ENCODE measurements around the gene FAM151A.

Gene FAM151A

DNA sequence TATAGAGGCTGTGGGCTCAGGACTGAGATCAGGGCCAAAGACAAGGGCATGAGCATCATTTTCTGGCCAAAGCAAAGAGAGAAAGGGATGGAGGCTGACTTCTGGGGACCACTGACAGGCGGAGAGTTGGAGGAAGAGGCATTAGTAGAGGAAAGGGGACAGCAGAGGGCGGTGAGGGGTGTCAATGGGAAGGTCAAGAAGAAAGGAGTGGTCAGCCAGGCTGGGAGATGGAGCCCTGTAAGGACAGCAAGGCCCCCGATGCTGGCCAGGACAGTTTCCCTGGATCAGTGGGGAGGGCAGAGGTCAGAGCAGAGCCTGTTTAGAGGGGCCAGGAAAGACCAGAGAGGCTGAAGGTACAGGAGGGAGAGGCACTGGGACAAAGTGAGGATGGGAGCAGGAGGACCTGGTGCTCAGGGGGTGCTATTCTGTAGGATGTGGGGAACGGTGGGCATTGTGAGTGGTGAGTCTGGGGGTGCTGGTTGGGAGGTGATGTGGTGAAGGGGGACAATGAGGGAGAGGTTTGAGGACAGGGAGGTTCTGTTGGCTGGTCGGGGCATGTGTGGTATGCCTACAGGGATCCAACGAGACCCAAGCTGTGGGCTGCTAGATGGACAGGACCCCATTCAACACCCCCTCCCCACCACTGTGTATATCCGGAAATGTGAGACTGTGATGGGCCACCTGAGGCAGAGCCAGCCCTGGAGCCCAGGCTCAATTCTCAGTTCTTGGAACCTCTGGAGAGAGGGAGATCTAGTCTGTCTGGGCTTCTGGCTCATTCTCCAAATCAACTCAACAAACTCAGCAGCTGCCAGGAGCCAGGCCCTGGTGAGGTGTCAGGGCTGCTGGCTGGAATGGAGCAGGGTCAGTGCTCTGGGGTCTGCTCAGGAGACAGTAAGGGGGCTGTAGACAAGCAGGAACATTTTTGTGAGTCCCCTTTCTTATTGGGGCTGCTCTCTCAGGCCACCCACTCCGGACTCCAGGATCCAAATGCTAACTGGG is 1.4 kb upstream of the FAM151A start:
- Histone ChIP-seq H2AFZ (ENCODE audit: low read depth, low read length) (no peak overlapping the region), H4K8ac (ENCODE audit: low read length) (no peak overlapping the region), H3K9ac (ENCODE audit: low read length) (no peak overlapping the region), H3K27ac (ENCODE audit: low read length, poor library complexity, severe bottlenecking) (no peak overlapping the region), H2AK5ac (ENCODE audit: low read length, severe bottlenecking) (no peak overlapping the region), H3K79me1 (replicated peaks; ENCODE audit: low read length, poor library complexity, severe bottlenecking) (no peaks in the 10 kb centered on the region), H3K9me3 (ENCODE audit: control insufficient read depth, low read length) (no peaks in the 10 kb centered on the region), H2BK120ac (ENCODE audit: low read depth, low read length) (no peak overlapping the region), H3K4me1 (ENCODE audit: control insufficient read depth, insufficient read depth, low read depth, low read length) (peaks cover 7% of the 10 kb centered on the region), H3K14ac (ENCODE audit: low read length in 2 of 2) (no peak overlapping the region), H2BK5ac (ENCODE audit: low read depth, low read length, poor library complexity, severe bottlenecking) (no peak overlapping the region), H3K23ac (ENCODE audit: low read length in 2 of 2) (no peak overlapping the region), H2BK15ac (ENCODE audit: low read depth, poor library complexity, severe bottlenecking) (no peak overlapping the region), H3K4me2 (ENCODE audit: low read length, poor library complexity, severe bottlenecking) (no peak overlapping the region), H2BK12ac (ENCODE audit: low read length in 2 of 2) (no peak overlapping the region), H3K4ac (ENCODE audit: low read depth in 1 of 2, low read length in 2 of 2) (no peak overlapping the region), H3K18ac (ENCODE audit: low read depth in 1 of 2, low read length in 2 of 2) (no peak overlapping the region), H3K36me3 (ENCODE audit: control insufficient read depth in 1 of 2, insufficient read depth in 2 of 2, low read depth in 1 of 2, low read length in 2 of 2) (no peaks in the 10 kb centered on the region), H3K27me3 (ENCODE audit: control insufficient read depth in 1 of 2, insufficient read depth in 1 of 2, low read length in 2 of 2) (peaks cover 19 to 24% of the 10 kb centered on the region in 2 experiments), H4K91ac (ENCODE audit: low read length) (no peak overlapping the region), H3K4me3 (ENCODE audit: insufficient read depth in 1 of 2, low read depth in 1 of 2, low read length in 2 of 2) (no peak overlapping the region)
- no peak for DNase-seq
- 64% methylated on average over 4 of the region's 8 CpGs for WGBS

DNA sequence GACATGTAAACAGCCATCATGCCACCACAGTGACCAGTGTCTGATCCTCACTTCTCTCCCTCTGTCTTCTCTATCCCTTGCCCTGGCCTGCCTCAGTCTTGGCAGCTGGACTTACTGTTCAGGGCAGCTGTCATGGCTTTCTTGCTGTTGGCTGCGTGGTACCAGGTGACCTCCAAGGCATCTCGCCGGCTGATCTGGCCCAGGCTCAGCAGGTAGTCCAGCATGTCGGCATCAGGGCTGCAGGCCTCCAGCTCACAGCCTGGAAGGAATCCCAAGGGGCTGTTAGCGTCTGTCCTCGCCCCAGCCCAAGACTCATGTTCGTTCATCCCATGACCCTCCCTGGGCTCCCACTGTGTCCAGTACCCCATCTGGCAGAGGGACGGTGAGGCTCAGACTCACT is 3.6 kb downstream of the FAM151A start:
- Histone ChIP-seq H3K18ac (ENCODE audit: low read depth in 1 of 2, low read length in 2 of 2) (no peak overlapping the region), H3K4ac (ENCODE audit: low read depth in 1 of 2, low read length in 2 of 2) (no peak overlapping the region), H4K91ac (ENCODE audit: low read length) (no peak overlapping the region), H2BK12ac (ENCODE audit: low read length in 2 of 2) (no peak overlapping the region), H3K27ac (ENCODE audit: low read length, poor library complexity, severe bottlenecking) (no peak overlapping the region), H3K79me1 (replicated peaks; ENCODE audit: low read length, poor library complexity, severe bottlenecking) (no peaks in the 10 kb centered on the region), H3K4me2 (ENCODE audit: low read length, poor library complexity, severe bottlenecking) (no peak overlapping the region), H3K27me3 (ENCODE audit: control insufficient read depth in 1 of 2, insufficient read depth in 1 of 2, low read length in 2 of 2) (peaks cover 44 to 45% of the 10 kb centered on the region in 2 experiments), H2BK15ac (ENCODE audit: low read depth, poor library complexity, severe bottlenecking) (no peak overlapping the region), H3K14ac (ENCODE audit: low read length in 2 of 2) (no peak overlapping the region), H3K4me1 (ENCODE audit: control insufficient read depth, insufficient read depth, low read depth, low read length) (peaks cover 16% of the 10 kb centered on the region), H2AK5ac (ENCODE audit: low read length, severe bottlenecking) (peak overlapping the region; percentile 23), H2AFZ (ENCODE audit: low read depth, low read length) (no peak overlapping the region), H2BK5ac (ENCODE audit: low read depth, low read length, poor library complexity, severe bottlenecking) (no peak overlapping the region), H3K23ac (ENCODE audit: low read length in 2 of 2) (no peak overlapping the region), H3K9me3 (ENCODE audit: control insufficient read depth, low read length) (no peaks in the 10 kb centered on the region), H3K9ac (ENCODE audit: low read length) (no peak overlapping the region), H3K36me3 (ENCODE audit: control insufficient read depth in 1 of 2, insufficient read depth in 2 of 2, low read depth in 1 of 2, low read length in 2 of 2) (no peaks in the 10 kb centered on the region), H3K4me3 (ENCODE audit: insufficient read depth in 1 of 2, low read depth in 1 of 2, low read length in 2 of 2) (no peak overlapping the region), H4K8ac (ENCODE audit: low read length) (no peak overlapping the region), H2BK120ac (ENCODE audit: low read depth, low read length) (no peak overlapping the region)
- DNase-seq, result no peak
- WGBS, result 82% methylated on average over 8 of the region's 8 CpGs

DNA sequence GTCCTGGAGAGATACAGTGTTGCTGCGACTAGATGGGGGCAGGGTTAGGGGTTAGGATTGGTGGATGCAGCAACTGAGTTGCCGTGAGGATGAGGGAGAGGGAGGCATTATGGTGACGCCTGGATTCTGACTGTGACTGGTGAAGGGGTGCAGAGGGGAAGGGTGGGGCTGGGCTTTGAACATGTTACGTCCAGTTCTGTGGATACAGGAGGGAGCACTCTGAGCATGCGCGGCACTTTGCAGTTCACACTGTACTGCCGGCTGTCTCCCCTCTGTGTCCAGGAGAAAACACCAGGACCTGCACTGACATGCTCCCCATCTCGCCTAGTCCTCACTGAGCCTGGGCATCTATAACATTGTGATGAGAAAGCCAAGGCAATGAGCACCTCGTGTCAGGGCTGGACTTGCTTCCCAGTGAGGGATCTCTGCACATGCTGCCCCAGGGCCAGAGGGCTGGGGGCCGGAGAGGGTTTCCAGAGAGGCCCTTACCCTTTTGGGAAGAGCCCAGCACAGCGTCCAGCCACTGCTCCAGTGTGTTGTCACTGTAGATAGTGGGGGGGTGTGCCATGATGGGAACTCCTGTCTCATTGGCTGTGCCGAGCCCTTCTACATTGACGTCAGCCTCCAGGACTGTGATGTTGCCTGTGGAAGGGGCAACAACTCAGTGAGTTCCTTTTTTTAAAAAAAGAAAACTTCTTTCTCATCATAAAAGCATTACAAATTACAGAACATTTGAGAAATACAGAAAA is 7.6 kb downstream of the FAM151A start:
- Histone ChIP-seq H3K14ac (ENCODE audit: low read length in 2 of 2) (no peak overlapping the region), H3K36me3 (ENCODE audit: control insufficient read depth in 1 of 2, insufficient read depth in 2 of 2, low read depth in 1 of 2, low read length in 2 of 2) (no peaks in the 10 kb centered on the region), H4K91ac (ENCODE audit: low read length) (no peak overlapping the region), H3K27me3 (ENCODE audit: control insufficient read depth in 1 of 2, insufficient read depth in 1 of 2, low read length in 2 of 2) (peaks cover 29 to 37% of the 10 kb centered on the region in 2 experiments), H3K4me2 (ENCODE audit: low read length, poor library complexity, severe bottlenecking) (no peak overlapping the region), H3K9ac (ENCODE audit: low read length) (no peak overlapping the region), H3K4me3 (ENCODE audit: insufficient read depth in 1 of 2, low read depth in 1 of 2, low read length in 2 of 2) (no peak overlapping the region), H3K18ac (ENCODE audit: low read depth in 1 of 2, low read length in 2 of 2) (no peak overlapping the region), H2AFZ (ENCODE audit: low read depth, low read length) (no peak overlapping the region), H2BK12ac (ENCODE audit: low read length in 2 of 2) (no peak overlapping the region), H2BK5ac (ENCODE audit: low read depth, low read length, poor library complexity, severe bottlenecking) (no peak overlapping the region), H3K4ac (ENCODE audit: low read depth in 1 of 2, low read length in 2 of 2) (no peak overlapping the region), H2BK15ac (ENCODE audit: low read depth, poor library complexity, severe bottlenecking) (no peak overlapping the region), H4K8ac (ENCODE audit: low read length) (no peak overlapping the region), H3K27ac (ENCODE audit: low read length, poor library complexity, severe bottlenecking) (no peak overlapping the region), H3K4me1 (ENCODE audit: control insufficient read depth, insufficient read depth, low read depth, low read length) (peaks cover 18% of the 10 kb centered on the region), H3K23ac (ENCODE audit: low read length in 2 of 2) (peak overlapping the region in 1 of 2 experiments; percentile 52), H3K9me3 (ENCODE audit: control insufficient read depth, low read length) (no peaks in the 10 kb centered on the region), H2AK5ac (ENCODE audit: low read length, severe bottlenecking) (no peak overlapping the region), H2BK120ac (ENCODE audit: low read depth, low read length) (no peak overlapping the region), H3K79me1 (replicated peaks; ENCODE audit: low read length, poor library complexity, severe bottlenecking) (no peaks in the 10 kb centered on the region)
- DNase-seq, result no peak
- WGBS, result 86% methylated on average over 11 of the region's 13 CpGs

DNA sequence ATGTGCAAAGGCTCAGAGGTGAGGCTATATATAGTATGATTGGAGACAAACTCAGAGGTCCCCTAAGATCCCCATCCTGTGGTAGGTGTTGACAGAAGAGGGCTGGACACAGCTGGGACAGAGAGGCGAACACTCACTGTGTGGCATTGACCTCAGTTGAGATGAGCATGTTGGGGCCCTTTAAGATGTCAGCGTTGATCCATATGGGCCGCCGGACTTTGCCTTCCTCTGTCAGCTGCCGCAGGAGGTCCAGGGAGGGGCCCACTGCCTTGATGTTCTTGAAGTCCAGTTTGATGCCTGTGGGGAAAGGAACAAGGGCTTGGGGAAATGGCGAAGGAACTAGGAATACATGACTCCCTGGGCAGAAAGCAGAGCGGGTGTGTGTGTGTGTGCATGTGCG is 8.8 kb downstream of the FAM151A start:
- no peaks in the 10 kb centered on the region for H3K79me1 ChIP-seq (replicated peaks; ENCODE audit: low read length, poor library complexity, severe bottlenecking)
- H3K9ac ChIP-seq (ENCODE audit: low read length), result no peak overlapping the region
- H2AK5ac ChIP-seq (ENCODE audit: low read length, severe bottlenecking), result no peak overlapping the region
- H2BK12ac ChIP-seq (ENCODE audit: low read length in 2 of 2), result no peak overlapping the region
- no peak overlapping the region for H3K18ac ChIP-seq (ENCODE audit: low read depth in 1 of 2, low read length in 2 of 2)
- WGBS, result 93% methylated on average over 8 of the region's 8 CpGs
- H3K4me2 ChIP-seq (ENCODE audit: low read length, poor library complexity, severe bottlenecking), result no peak overlapping the region
- H2AFZ ChIP-seq (ENCODE audit: low read depth, low read length), result no peak overlapping the region
- H2BK15ac ChIP-seq (ENCODE audit: low read depth, poor library complexity, severe bottlenecking), result no peak overlapping the region
- no peak overlapping the region for H3K4ac ChIP-seq (ENCODE audit: low read depth in 1 of 2, low read length in 2 of 2)
- no peak overlapping the region for H4K91ac ChIP-seq (ENCODE audit: low read length)
- peaks cover 24% of the 10 kb centered on the region for H3K4me1 ChIP-seq (ENCODE audit: control insufficient read depth, insufficient read depth, low read depth, low read length)
- H3K27me3 ChIP-seq (ENCODE audit: control insufficient read depth in 1 of 2, insufficient read depth in 1 of 2, low read length in 2 of 2), result peaks cover 23 to 30% of the 10 kb centered on the region in 2 experiments
- H3K27ac ChIP-seq (ENCODE audit: low read length, poor library complexity, severe bottlenecking), result no peak overlapping the region
- H2BK120ac ChIP-seq (ENCODE audit: low read depth, low read length), result no peak overlapping the region
- DNase-seq, result no peak
- no peak overlapping the region for H4K8ac ChIP-seq (ENCODE audit: low read length)
- H3K4me3 ChIP-seq (ENCODE audit: insufficient read depth in 1 of 2, low read depth in 1 of 2, low read length in 2 of 2), result no peak overlapping the region
- no peaks in the 10 kb centered on the region for H3K36me3 ChIP-seq (ENCODE audit: control insufficient read depth in 1 of 2, insufficient read depth in 2 of 2, low read depth in 1 of 2, low read length in 2 of 2)
- no peak overlapping the region for H3K23ac ChIP-seq (ENCODE audit: low read length in 2 of 2)
- no peak overlapping the region for H2BK5ac ChIP-seq (ENCODE audit: low read depth, low read length, poor library complexity, severe bottlenecking)
- H3K9me3 ChIP-seq (ENCODE audit: control insufficient read depth, low read length), result no peaks in the 10 kb centered on the region
- no peak overlapping the region for H3K14ac ChIP-seq (ENCODE audit: low read length in 2 of 2)
